Renal pelvis (tissue), 3 donors: ENCODE measurements around the gene SERPINA7. TPM values are rescaled to one million over a fixed set of nuclear protein-coding genes. Genes with fewer than 3 reads are reported as not detected.

Experiments used
- polyA plus RNA-seq, 3 donors: library from polyadenylated mRNA; unstranded; fragments of 120-200 nt; gene quantifications; one replicate each; pipeline ENCODE4 v1.2.1, GENCODE V29; 2013; ENCODE audit not compliant: insufficient read length in 3 of 3

SERPINA7 gene
- polyA plus RNA-seq, 3 donors = 0.14 to 0.28 TPM; not detected in 1

Other genes starting within 250 kb of the SERPINA7 start
- 10 to 100 TPM; 13.9 to 15.2 (median 14.3) TPM for gene NRK, start 216.2 kb downstream of the SERPINA7 start, polyA plus RNA-seq
- 1 to 10 TPM; 2.2 to 3.2 (median 2.7) TPM for gene PWWP3B, start 129.6 kb upstream of the SERPINA7 start, polyA plus RNA-seq